C4-2B (cell line): ENCODE data around the gene TMEM8B.
"Not testable (repeated sequence)": the region's sequence is repeated elsewhere in the genome, so short reads cannot be mapped to it uniquely, and the experiment has no call there.

Source experiments
- CTCF ChIP-seq: fragments of 450-650 bp; conservative IDR thresholded peaks from 2 replicates; pipeline ENCODE4 v1.5.1; 2017; ENCODE audit warnings: mild to moderate bottlenecking
- ZFX ChIP-seq: fragments of 450-650 bp; IDR thresholded peaks from 2 replicates; pipeline ENCODE4 v1.6.1; 2017

- TF ChIP-seq CTCF, ZFX: not testable (repeated sequence)
Measured at GRCh38 chr9:35897376-35898099, 68.5 kb downstream of the TMEM8B start.
